OCI-LY7 (cell line): Measurements from ENCODE around the gene NUBP2. TPM values are rescaled to one million over a fixed set of nuclear protein-coding genes. Genes with fewer than 3 reads are reported as not detected.

ENCODE experiments used
- BruUV-seq: library from RNA; stranded (reverse); fragments of 400-500 nt; replicated peaks from 2 replicates; lab custom pipeline; 2021; lab: Mats Ljungman, UMichigan
- CTCF ChIA-PET: fragments of 300-600 bp; sonication (Branson Sonifier 250); formaldehyde crosslinking; loops from one replicate; lab custom pipeline; 2022; ENCODE audit warnings: antibody characterized with exemption; ENCODE audit not compliant: unreplicated experiment; lab: Charles Lee
- POLR2A ChIA-PET: fragments of 300-600 bp; sonication (Branson Sonifier 250); formaldehyde crosslinking; loops from one replicate; lab custom pipeline; 2022; ENCODE audit warnings: antibody characterized with exemption; lab: Charles Lee
- DNase-seq: peaks from one replicate; pipeline ENCODE4 v3.0.0-alpha.2; 2015; ENCODE audit warnings: low spot score
- H2AFZ ChIP-seq: fragments of 200-600 bp; sonication (generic), shearing (Covaris generic); 2 replicates; pipeline ENCODE4 v1.6.1; 2014; ENCODE audit warnings: mild to moderate bottlenecking, antibody characterized with exemption, low read length, moderate library complexity
- H3K27ac ChIP-seq: fragments of 200-600 bp; sonication (generic); 2 replicates; pipeline ENCODE4 v1.5.1; 2014; ENCODE audit warnings: mixed run types, low read depth, mild to moderate bottlenecking, moderate library complexity, low read length, inconsistent platforms; ENCODE audit not compliant: poor library complexity, severe bottlenecking
- H3K36me3 ChIP-seq: fragments of 200-600 bp; sonication (generic); 2 replicates; pipeline ENCODE4 v1.6.1; 2014; ENCODE audit warnings: mild to moderate bottlenecking, antibody characterized with exemption, low read length, moderate library complexity, mixed read lengths; ENCODE audit not compliant: insufficient read depth
- H3K4me1 ChIP-seq: fragments of 200-600 bp; sonication (generic); 2 replicates; pipeline ENCODE4 v1.5.1; 2014; ENCODE audit warnings: mild to moderate bottlenecking, low read length; ENCODE audit not compliant: insufficient read depth, poor library complexity, severe bottlenecking
- H3K4me2 ChIP-seq: fragments of 200-600 bp; sonication (generic); 2 replicates; pipeline ENCODE4 v1.6.1; 2014; ENCODE audit warnings: mild to moderate bottlenecking, low read length
- H3K4me3 ChIP-seq: fragments of 200-600 bp; sonication (generic); 2 replicates; pipeline ENCODE4 v1.5.1; 2014; ENCODE audit warnings: mild to moderate bottlenecking, low read depth, low read length; ENCODE audit not compliant: poor library complexity, severe bottlenecking
- H3K79me2 ChIP-seq: fragments of 200-600 bp; sonication (generic); 2 replicates; pipeline ENCODE4 v1.6.1; 2016; ENCODE audit warnings: low read depth, mild to moderate bottlenecking, low read length, moderate library complexity, mixed read lengths; ENCODE audit not compliant: insufficient read depth
- H3K9me2 ChIP-seq: fragments of 200-600 bp; sonication (generic); 2 replicates; pipeline ENCODE4 v1.6.1; 2016; ENCODE audit warnings: mild to moderate bottlenecking, low read length, mixed read lengths; ENCODE audit not compliant: insufficient read depth
- H3K9me3 ChIP-seq: fragments of 200-600 bp; sonication (generic); 2 replicates; pipeline ENCODE4 v1.6.1; 2014; ENCODE audit warnings: mild to moderate bottlenecking, mixed run types, low read length, mixed read lengths
- H4K20me1 ChIP-seq: fragments of 200-600 bp; sonication (generic); 2 replicates; pipeline ENCODE4 v1.6.1; 2014; ENCODE audit warnings: mild to moderate bottlenecking, antibody characterized with exemption, low read length, moderate library complexity, mixed read lengths; ENCODE audit not compliant: insufficient read depth
- EZH2phosphoT487 ChIP-seq: fragments of 200-600 bp; sonication (generic); IDR thresholded peaks from 2 replicates; pipeline ENCODE4 v1.6.1; 2018; ENCODE audit warnings: low read depth, borderline replicate concordance, mild to moderate bottlenecking, mixed run types, antibody characterized with exemption, low read length, moderate library complexity, mixed read lengths
- intact Hi-C: fragments of 100-400 bp; cut with micrococcal nuclease; formaldehyde crosslinking; loops from one replicate; pipeline ENCODE4 v1.10.0; 2022; ENCODE audit not compliant: unreplicated experiment
- total RNA-seq, 2 experiments: library from RNA; depleted of rRNA in 1 of 2; stranded (reverse); fragments of >200 nt in 1 of 2; shearing (Covaris generic) in 1 of 2; gene quantifications; 2 replicates each; pipeline ENCODE4 v1.2.3, GENCODE V29; 2014 to 2022
- TF ChIP-seq, protein P1 (sequence below): fragments of 200-600 bp; sonication (generic); conservative IDR thresholded peaks from 2 replicates; pipeline ENCODE4 v1.5.1; 2014; ENCODE audit warnings: mild to moderate bottlenecking, antibody characterized with exemption, low read length, moderate library complexity, mixed read lengths

NUBP2 gene
- total RNA-seq, 2 experiments from 2014 or later: 62.7 to 94.9 TPM

DNA sequence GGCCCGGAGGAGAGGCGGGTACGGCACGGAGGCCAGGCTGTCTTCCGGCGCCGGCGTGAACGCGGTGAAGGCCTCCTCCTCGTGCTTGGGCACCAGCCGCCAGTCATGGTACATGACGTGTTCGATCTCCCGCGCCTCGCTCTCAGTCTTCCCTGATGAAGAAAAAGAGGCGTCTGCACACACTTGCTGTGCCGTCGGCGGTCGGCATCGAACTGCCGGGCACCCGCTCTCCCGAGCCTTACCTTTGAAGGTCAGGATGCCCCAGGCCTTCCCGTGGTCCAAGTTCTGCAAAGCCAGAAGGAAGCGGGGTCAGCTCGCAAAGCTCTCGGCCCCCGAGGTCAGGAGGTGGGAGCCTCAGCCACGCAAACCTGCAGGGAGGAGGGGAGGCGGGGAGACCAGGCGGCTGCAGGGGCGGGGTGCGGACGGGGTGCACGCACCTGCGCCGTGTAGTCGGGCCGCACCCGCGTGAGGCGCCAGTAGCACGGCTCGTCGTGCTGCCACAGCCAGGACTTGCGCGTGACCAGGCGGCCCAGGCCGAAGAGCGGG, 10.3 kb upstream of the NUBP2 start, which contains the start of gene EME2:
Gene EME2 (plus strand): TSS at position 449 of the 546 bp plus-strand sequence. CDS start 418 bp downstream, outside the sequence.
- H3K4me3 ChIP-seq: peak within 1 kb of the TSS; percentile 98
- H3K4me2 ChIP-seq: peak within 1 kb of the TSS; percentile 100
- H3K79me2 ChIP-seq: peaks cover 26% of the 10 kb centered on the region; the same call in 1 of the 2 replicates
- no peaks in the 10 kb centered on the region for H3K9me3 ChIP-seq
- no peak for DNase-seq
- no peaks in the 10 kb centered on the region for H4K20me1 ChIP-seq
- H3K4me1 ChIP-seq: peaks cover 23% of the 10 kb centered on the region
- no peaks in the 10 kb centered on the region for H3K9me2 ChIP-seq
- no peak for TF ChIP-seq EZH2phosphoT487
- TF ChIP-seq, protein P1, sequence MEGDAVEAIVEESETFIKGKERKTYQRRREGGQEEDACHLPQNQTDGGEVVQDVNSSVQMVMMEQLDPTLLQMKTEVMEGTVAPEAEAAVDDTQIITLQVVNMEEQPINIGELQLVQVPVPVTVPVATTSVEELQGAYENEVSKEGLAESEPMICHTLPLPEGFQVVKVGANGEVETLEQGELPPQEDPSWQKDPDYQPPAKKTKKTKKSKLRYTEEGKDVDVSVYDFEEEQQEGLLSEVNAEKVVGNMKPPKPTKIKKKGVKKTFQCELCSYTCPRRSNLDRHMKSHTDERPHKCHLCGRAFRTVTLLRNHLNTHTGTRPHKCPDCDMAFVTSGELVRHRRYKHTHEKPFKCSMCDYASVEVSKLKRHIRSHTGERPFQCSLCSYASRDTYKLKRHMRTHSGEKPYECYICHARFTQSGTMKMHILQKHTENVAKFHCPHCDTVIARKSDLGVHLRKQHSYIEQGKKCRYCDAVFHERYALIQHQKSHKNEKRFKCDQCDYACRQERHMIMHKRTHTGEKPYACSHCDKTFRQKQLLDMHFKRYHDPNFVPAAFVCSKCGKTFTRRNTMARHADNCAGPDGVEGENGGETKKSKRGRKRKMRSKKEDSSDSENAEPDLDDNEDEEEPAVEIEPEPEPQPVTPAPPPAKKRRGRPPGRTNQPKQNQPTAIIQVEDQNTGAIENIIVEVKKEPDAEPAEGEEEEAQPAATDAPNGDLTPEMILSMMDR: no peak
- peak within 1 kb of the TSS; percentile 40; the same call in 1 of the 2 replicates for H2AFZ ChIP-seq
- peaks cover 67% of the 10 kb centered on the region for H3K36me3 ChIP-seq
- POLR2A ChIA-PET: interaction anchor here (0.6 to 1.9 kb wide), 2 partner anchors 10 to 56 kb away, joined by 3 to 9 read pairs; partner anchors contain the start of genes NUBP2 and SPSB3
- peak within 1 kb of the TSS; percentile 89 for H3K27ac ChIP-seq
- intact Hi-C loops: loop anchor here (2.0 to 5.0 kb wide), 2 partner anchors 66 to 160 kb away; partner anchors contain the start of genes CRAMP1, IFT140 and MAPK8IP3
- BruUV-seq: TSS peak; percentile 29
- CTCF ChIA-PET: no interaction called here

DNA sequence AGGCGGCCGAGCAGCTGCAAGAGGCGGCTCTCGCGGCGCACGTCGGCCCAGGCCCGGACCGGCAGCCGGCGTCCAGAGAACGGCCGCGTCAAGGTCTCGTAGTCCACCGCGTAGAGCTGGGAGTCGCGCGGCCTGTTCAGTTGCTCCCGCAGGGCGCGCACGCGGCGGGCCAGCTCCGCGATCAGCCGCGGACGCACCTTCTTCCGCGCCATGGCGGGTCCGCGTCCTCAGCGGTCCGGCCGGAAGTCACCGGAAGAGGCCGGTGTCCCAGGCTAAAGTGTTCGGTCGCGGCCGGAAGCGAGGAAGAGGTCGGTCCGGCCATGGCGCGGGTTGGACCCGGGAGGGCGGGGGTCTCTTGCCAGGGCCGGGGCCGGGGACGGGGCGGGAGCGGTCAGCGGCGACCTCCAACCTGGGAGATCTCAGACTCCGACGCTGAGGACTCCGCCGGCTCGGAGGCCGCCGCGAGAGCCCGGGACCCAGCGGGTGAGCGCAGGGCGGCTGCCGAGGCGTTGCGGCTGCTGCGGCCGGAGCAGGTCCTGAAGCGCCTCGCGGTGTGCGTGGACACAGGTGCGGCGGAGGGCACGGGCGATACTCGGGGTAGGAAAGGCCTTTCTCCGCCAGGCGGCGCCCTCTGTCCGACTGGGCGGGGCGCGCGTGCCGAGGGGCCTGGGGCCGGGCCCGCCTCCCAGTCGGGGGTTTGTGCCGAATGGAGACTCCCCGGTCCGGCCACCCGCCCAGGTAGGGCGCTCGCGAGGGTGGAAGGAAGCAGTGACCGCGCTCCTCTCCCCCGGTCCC, 9.7 kb upstream of the NUBP2 start, which contains the start of gene MRPS34:
Gene MRPS34 (minus strand): TSS at position 227 of the 795 bp plus-strand sequence. CDS start 15 bp downstream, at position 212.
- intact Hi-C loops: loop anchor here (1.0 to 5.0 kb wide), 4 partner anchors 9 to 161 kb away; partner anchors contain the start of genes CRAMP1, IFT140, JPT2 and MAPK8IP3

More for the DNA sequence above, 9.7 kb upstream of the NUBP2 start, which contains the start of gene MRPS34:
- TF ChIP-seq EZH2phosphoT487: no peak
- TF ChIP-seq, protein P1: peak; percentile 80
- CTCF ChIA-PET: no interaction called here
- Histone ChIP-seq H3K9me3 (no peaks in the 10 kb centered on the region), H3K36me3 (peaks cover 67% of the 10 kb centered on the region), H3K4me2 (peak within 1 kb of the TSS; percentile 100), H4K20me1 (no peaks in the 10 kb centered on the region), H3K4me3 (peak within 1 kb of the TSS; percentile 98), H2AFZ (peak within 1 kb of the TSS; percentile 40; the same call in 1 of the 2 replicates), H3K9me2 (no peaks in the 10 kb centered on the region), H3K27ac (peak within 1 kb of the TSS; percentile 89), H3K4me1 (peaks cover 23% of the 10 kb centered on the region), H3K79me2 (peaks cover 26% of the 10 kb centered on the region; the same call in 1 of the 2 replicates)
- DNase-seq: peak; percentile 92
- no TSS peak for BruUV-seq
- POLR2A ChIA-PET: interaction anchor here (1.9 kb wide), 1 partner anchor 10 kb away, joined by 9 read pairs; the partner anchor contains the start of genes NUBP2 and SPSB3
